ENCODE measurements around the gene ADGRD1.

DNA sequence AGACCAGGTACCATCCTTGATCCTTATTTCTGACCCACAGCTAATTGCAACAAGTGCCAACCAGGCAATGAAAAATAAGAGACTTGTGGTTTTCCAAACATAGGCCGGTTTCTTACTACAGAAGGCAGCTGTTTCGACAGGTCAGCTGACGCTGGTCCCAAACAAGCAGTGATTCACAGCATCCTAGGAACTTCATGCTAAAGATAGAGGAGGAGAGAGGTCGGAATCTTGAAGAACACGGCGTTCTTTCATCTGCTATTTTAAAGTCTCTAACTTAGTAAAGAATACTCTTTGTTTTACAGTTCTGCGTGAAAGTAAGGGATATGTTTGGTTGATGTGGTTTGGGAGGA is 28.1 kb upstream of the ADGRD1 start:
- TF ChIP-seq EZH2 (IDR thresholded peaks at IDR 0.05) (no peak), POLR2AphosphoS5 (IDR thresholded peaks at IDR 0.05; ENCODE audit: borderline replicate concordance, low read depth, low read length) (no peak), FOXP2 (optimal IDR thresholded peaks at IDR 0.05; ENCODE audit: control extremely low read depth, extremely low read length, insufficient read depth) (no peak)

All from SK-N-MC (cell line).